HEK293 (cell line): Measurements from ENCODE around the gene UTP14C.

ENCODE experiments used
- CTCF ChIA-PET: fragments of 350-600 bp; formaldehyde crosslinking; extraction: SDS; loops from one replicate; lab custom pipeline; 2021; ENCODE audit warnings: antibody characterized with exemption; lab: Yijun Ruan, JAX
- POLR2A ChIA-PET: fragments of 300-600 bp; formaldehyde crosslinking; extraction: SDS; loops from one replicate; lab custom pipeline; 2020; ENCODE audit warnings: antibody characterized with exemption, inconsistent platforms; lab: Yijun Ruan, JAX
- H3K27ac ChIP-seq: fragments of 200-500 bp; sonication (Bioruptor generic); 2 replicates; pipeline ENCODE4 v1.5.1; 2014; ENCODE audit warnings: low read depth, low read length, control low read depth, inconsistent platforms; ENCODE audit errors: extremely low read depth
- H3K36me3 ChIP-seq, 2 experiments: fragments of 200-500 bp in 1 of 2; sonication (Bioruptor generic) in 1 of 2; 1 replicate in 1 of 2; 2 replicates in 1 of 2; pipeline ENCODE4 v1.5.1; 2014 to 2017; ENCODE audit warnings: inconsistent platforms in 2 of 2, low read length in 2 of 2; ENCODE audit not compliant: control insufficient read depth in 2 of 2, insufficient read depth in 1 of 2
- H3K4me1 ChIP-seq: fragments of 200-500 bp; sonication (Bioruptor generic); 2 replicates; pipeline ENCODE4 v1.5.1; 2014; ENCODE audit warnings: mild to moderate bottlenecking, low read length, inconsistent platforms; ENCODE audit not compliant: control insufficient read depth, insufficient read depth
- H3K4me3 ChIP-seq: 2 replicates; pipeline ENCODE4 v1.5.1; 2011; ENCODE audit warnings: low read depth, mild to moderate bottlenecking, control low read depth, low read length, moderate library complexity
- H3K9me3 ChIP-seq: fragments of 200-500 bp; sonication (Bioruptor generic); 2 replicates; pipeline ENCODE4 v1.5.1; 2014; ENCODE audit warnings: low read depth, low read length, inconsistent platforms; ENCODE audit not compliant: control insufficient read depth, insufficient read depth
- AEBP2 ChIP-seq: fragments of 450-650 bp; formaldehyde crosslinking; IDR thresholded peaks from 2 replicates; pipeline ENCODE4 v1.5.1; 2016; ENCODE audit warnings: missing biosample characterization, missing genetic modification characterization, borderline replicate concordance
- BCL11B ChIP-seq: fragments of 450-650 bp; formaldehyde crosslinking; IDR thresholded peaks from 2 replicates; pipeline ENCODE4 v1.5.1; 2016; ENCODE audit warnings: low read depth, missing biosample characterization, missing genetic modification characterization
- EGR2 ChIP-seq: fragments of 450-650 bp; formaldehyde crosslinking; IDR thresholded peaks from 2 replicates; pipeline ENCODE4 v1.5.1; 2016; ENCODE audit warnings: low read depth, missing biosample characterization, missing genetic modification characterization
- GFI1B ChIP-seq: fragments of 450-650 bp; formaldehyde crosslinking; IDR thresholded peaks from 2 replicates; pipeline ENCODE4 v1.5.1; 2016; ENCODE audit warnings: missing biosample characterization, missing genetic modification characterization
- GLI4 ChIP-seq: fragments of 450-650 bp; formaldehyde crosslinking; IDR thresholded peaks from 2 replicates; pipeline ENCODE4 v1.5.1; 2016; ENCODE audit warnings: missing biosample characterization, missing genetic modification characterization
- GLIS2 ChIP-seq: fragments of 450-650 bp; formaldehyde crosslinking; IDR thresholded peaks from 2 replicates; pipeline ENCODE4 v1.5.1; 2016; ENCODE audit warnings: missing biosample characterization, missing genetic modification characterization
- HOXA7 ChIP-seq: sonication (generic); formaldehyde crosslinking; IDR thresholded peaks from 2 replicates; pipeline ENCODE4 v1.8.1; 2022; ENCODE audit warnings: missing genetic modification reagents, borderline replicate concordance
- HOXC10 ChIP-seq: sonication (generic); formaldehyde crosslinking; IDR thresholded peaks from 2 replicates; pipeline ENCODE4 v1.8.1; 2023; ENCODE audit warnings: mild to moderate bottlenecking, missing genetic modification reagents
- REST ChIP-seq: fragments of 450-650 bp; formaldehyde crosslinking; IDR thresholded peaks from 2 replicates; pipeline ENCODE4 v1.5.1; 2016; ENCODE audit warnings: missing biosample characterization, missing genetic modification characterization
- ZBTB26 ChIP-seq: fragments of 450-650 bp; formaldehyde crosslinking; optimal IDR thresholded peaks from 2 replicates; pipeline ENCODE3; 2016; ENCODE audit warnings: missing biosample characterization, mild to moderate bottlenecking, missing genetic modification characterization
- ZBTB8A ChIP-seq: fragments of 450-650 bp; formaldehyde crosslinking; IDR thresholded peaks from 2 replicates; pipeline ENCODE4 v1.5.1; 2016; ENCODE audit warnings: missing biosample characterization, missing genetic modification characterization
- ZNF155 ChIP-seq: fragments of 450-650 bp; formaldehyde crosslinking; IDR thresholded peaks from 2 replicates; pipeline ENCODE4 v1.5.1; 2016; ENCODE audit warnings: missing biosample characterization, missing genetic modification characterization
- ZNF223 ChIP-seq: fragments of 450-650 bp; formaldehyde crosslinking; IDR thresholded peaks from 2 replicates; pipeline ENCODE4 v1.5.1; 2016; ENCODE audit warnings: missing biosample characterization, missing genetic modification characterization
- ZNF239 ChIP-seq: fragments of 450-650 bp; formaldehyde crosslinking; IDR thresholded peaks from 2 replicates; pipeline ENCODE4 v1.5.1; 2016; ENCODE audit warnings: missing biosample characterization, missing genetic modification characterization
- ZNF324 ChIP-seq: fragments of 450-650 bp; formaldehyde crosslinking; IDR thresholded peaks from 2 replicates; pipeline ENCODE4 v1.5.1; 2016; ENCODE audit warnings: missing biosample characterization, missing genetic modification characterization
- ZNF350 ChIP-seq: fragments of 450-650 bp; formaldehyde crosslinking; IDR thresholded peaks from 2 replicates; pipeline ENCODE4 v1.5.0; 2017; ENCODE audit warnings: missing biosample characterization, mild to moderate bottlenecking, missing genetic modification characterization
- ZNF354C ChIP-seq: fragments of 450-650 bp; formaldehyde crosslinking; IDR thresholded peaks from 2 replicates; pipeline ENCODE4 v1.5.1; 2016; ENCODE audit warnings: missing biosample characterization, missing genetic modification characterization, low read depth, borderline replicate concordance
- ZNF37A ChIP-seq: fragments of 450-650 bp; IDR thresholded peaks from 2 replicates; pipeline ENCODE4 v1.5.1; 2018; ENCODE audit warnings: missing biosample characterization, missing genetic modification characterization
- ZNF394 ChIP-seq: fragments of 450-650 bp; formaldehyde crosslinking; IDR thresholded peaks from 2 replicates; pipeline ENCODE4 v1.5.1; 2016; ENCODE audit warnings: missing biosample characterization, missing genetic modification characterization, mild to moderate bottlenecking, moderate library complexity, borderline replicate concordance
- ZNF404 ChIP-seq: fragments of 450-650 bp; formaldehyde crosslinking; IDR thresholded peaks from 2 replicates; pipeline ENCODE4 v1.5.1; 2017; ENCODE audit warnings: missing biosample characterization, missing genetic modification characterization
- ZNF433 ChIP-seq: fragments of 450-650 bp; formaldehyde crosslinking; IDR thresholded peaks from 2 replicates; pipeline ENCODE4 v1.5.1; 2016; ENCODE audit warnings: missing biosample characterization, missing genetic modification characterization, low read depth
- ZNF449 ChIP-seq: fragments of 450-650 bp; formaldehyde crosslinking; IDR thresholded peaks from 2 replicates; pipeline ENCODE4 v1.5.1; 2017; ENCODE audit warnings: missing biosample characterization, mild to moderate bottlenecking, missing genetic modification characterization, moderate library complexity
- ZNF548 ChIP-seq: fragments of 450-650 bp; formaldehyde crosslinking; IDR thresholded peaks from 2 replicates; pipeline ENCODE4 v1.5.1; 2016; ENCODE audit warnings: missing biosample characterization, missing genetic modification characterization
- ZNF561 ChIP-seq: fragments of 450-650 bp; IDR thresholded peaks from 2 replicates; pipeline ENCODE4 v1.5.1; 2018; ENCODE audit warnings: missing biosample characterization, missing genetic modification characterization, borderline replicate concordance
- ZNF585B ChIP-seq: fragments of 450-650 bp; formaldehyde crosslinking; IDR thresholded peaks from 2 replicates; pipeline ENCODE4 v1.5.1; 2016; ENCODE audit warnings: missing biosample characterization, missing genetic modification characterization
- ZNF610 ChIP-seq: fragments of 450-650 bp; formaldehyde crosslinking; IDR thresholded peaks from 2 replicates; pipeline ENCODE4 v1.5.1; 2016; ENCODE audit warnings: missing biosample characterization, missing genetic modification characterization, borderline replicate concordance
- ZNF645 ChIP-seq: fragments of 450-650 bp; formaldehyde crosslinking; IDR thresholded peaks from 2 replicates; pipeline ENCODE4; 2016; ENCODE audit warnings: missing biosample characterization, missing genetic modification characterization
- ZNF670 ChIP-seq: fragments of 450-650 bp; formaldehyde crosslinking; IDR thresholded peaks from 2 replicates; pipeline ENCODE4 v1.5.1; 2016; ENCODE audit warnings: missing biosample characterization, missing genetic modification characterization, low read depth
- ZNF830 ChIP-seq: fragments of 450-650 bp; IDR thresholded peaks from 2 replicates; pipeline ENCODE4 v1.5.0; 2018; ENCODE audit warnings: missing biosample characterization, missing genetic modification characterization, low read depth, mild to moderate bottlenecking, moderate library complexity

UTP14C gene

GRCh38 chr13:52011632-52012511 is 12.6 kb upstream of the UTP14C start, which contains the start of gene ALG11:
Gene ALG11, plus strand, starts transcription at chr13:52012398. Its CDS starts 21 bp downstream, at chr13:52012419.
- no peaks in the 10 kb centered on the region for H3K36me3 ChIP-seq
- H3K9me3 ChIP-seq = no peaks in the 10 kb centered on the region
- ChIA-PET POLR2A (interaction anchor here (0.6 to 1.2 kb wide), 5 partner anchors 10 to 439 kb away, joined by 3 to 6 read pairs (median 4); no protein-coding TSS in a partner anchor), CTCF (interaction anchor here (1.3 to 1.7 kb wide), 2 partner anchors 11 to 116 kb away, joined by 8 to 9 read pairs; no protein-coding TSS in a partner anchor)
- H3K4me3 ChIP-seq = peak within 1 kb of the TSS; percentile 94
- H3K27ac ChIP-seq = peak within 1 kb of the TSS; percentile 79
- H3K4me1 ChIP-seq = no peaks in the 10 kb centered on the region
- TF ChIP-seq ZNF645 (tag by site-specific recombination) (no peak), HOXA7 (CRISPR knock-in tag) (no peak), GFI1B (tag by site-specific recombination) (no peak), HOXC10 (CRISPR knock-in tag) (no peak), AEBP2 (tag by site-specific recombination) (no peak), ZNF37A (tag by site-specific recombination) (no peak), ZNF449 (tag by site-specific recombination) (peak; percentile 14; the same call in 1 of the 2 replicates), ZNF324 (0 out of 2 replicates have a peak, but pooled peaks have one; percentile 21), REST (tag by site-specific recombination) (0 out of 2 replicates have a peak, but pooled peaks have one; percentile 17), GLIS2 (tag by site-specific recombination) (peak; percentile 84), ZNF561 (peak; percentile 74), ZBTB8A (tag by site-specific recombination) (peak; percentile 97), BCL11B (tag by site-specific recombination) (peak; percentile 65; the same call in 1 of the 2 replicates), ZNF548 (tag by site-specific recombination) (no peak), ZNF830 (no peak), ZNF404 (tag by site-specific recombination) (no peak), ZNF670 (tag by site-specific recombination) (no peak), ZNF155 (tag by site-specific recombination) (no peak), ZNF354C (tag by site-specific recombination) (no peak), ZNF585B (tag by site-specific recombination) (no peak), ZNF223 (tag by site-specific recombination) (peak; percentile 91), ZNF350 (tag by site-specific recombination) (no peak), ZNF610 (no peak), ZNF394 (no peak), EGR2 (tag by site-specific recombination) (peak; percentile 79), ZBTB26 (peak; percentile 96), ZNF433 (no peak), ZNF239 (tag by site-specific recombination) (no peak), GLI4 (tag by site-specific recombination) (no peak)
